ENCODE results near the gene SLC25A15.

Gene SLC25A15

DNA sequence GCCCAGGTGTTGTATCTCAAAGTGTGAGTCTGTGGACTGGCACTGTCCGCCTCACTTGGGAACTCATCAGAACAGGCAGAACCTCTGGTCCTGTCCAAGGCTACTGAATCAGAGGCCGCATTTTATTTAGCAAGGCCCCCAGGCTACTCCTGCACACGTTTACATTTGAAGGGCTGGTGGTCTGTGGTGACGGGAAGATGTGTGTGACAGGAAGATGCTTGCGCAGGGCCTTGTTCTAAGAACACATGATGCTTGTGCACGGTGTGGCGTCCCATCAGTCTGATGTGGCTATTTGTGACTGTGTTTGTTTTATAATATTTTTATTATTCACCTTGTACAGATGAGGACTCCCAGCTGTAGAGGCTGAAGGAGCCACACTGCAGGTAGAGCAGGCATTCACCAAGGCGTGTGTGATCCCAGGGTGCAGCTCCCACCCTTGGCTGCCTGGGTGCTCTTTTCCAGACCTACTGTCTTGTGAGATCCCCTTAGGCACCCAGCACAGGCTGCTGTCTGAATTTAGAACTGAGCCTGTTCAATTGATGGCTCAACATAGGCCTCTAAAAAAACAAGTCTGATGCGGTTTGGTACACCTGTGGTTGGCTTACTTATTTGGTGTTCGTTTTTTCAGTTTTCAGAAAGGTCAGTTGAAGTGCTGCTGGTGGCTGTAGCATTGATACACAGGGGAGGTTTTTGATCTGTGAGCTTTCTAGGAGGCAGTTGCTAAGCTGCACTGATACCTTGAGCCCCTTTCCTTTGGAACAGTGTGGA lies 3.1 kb downstream of the SLC25A15 start:
- H3K27ac ChIP-seq = no peak overlapping the region
- TF ChIP-seq, protein P1, sequence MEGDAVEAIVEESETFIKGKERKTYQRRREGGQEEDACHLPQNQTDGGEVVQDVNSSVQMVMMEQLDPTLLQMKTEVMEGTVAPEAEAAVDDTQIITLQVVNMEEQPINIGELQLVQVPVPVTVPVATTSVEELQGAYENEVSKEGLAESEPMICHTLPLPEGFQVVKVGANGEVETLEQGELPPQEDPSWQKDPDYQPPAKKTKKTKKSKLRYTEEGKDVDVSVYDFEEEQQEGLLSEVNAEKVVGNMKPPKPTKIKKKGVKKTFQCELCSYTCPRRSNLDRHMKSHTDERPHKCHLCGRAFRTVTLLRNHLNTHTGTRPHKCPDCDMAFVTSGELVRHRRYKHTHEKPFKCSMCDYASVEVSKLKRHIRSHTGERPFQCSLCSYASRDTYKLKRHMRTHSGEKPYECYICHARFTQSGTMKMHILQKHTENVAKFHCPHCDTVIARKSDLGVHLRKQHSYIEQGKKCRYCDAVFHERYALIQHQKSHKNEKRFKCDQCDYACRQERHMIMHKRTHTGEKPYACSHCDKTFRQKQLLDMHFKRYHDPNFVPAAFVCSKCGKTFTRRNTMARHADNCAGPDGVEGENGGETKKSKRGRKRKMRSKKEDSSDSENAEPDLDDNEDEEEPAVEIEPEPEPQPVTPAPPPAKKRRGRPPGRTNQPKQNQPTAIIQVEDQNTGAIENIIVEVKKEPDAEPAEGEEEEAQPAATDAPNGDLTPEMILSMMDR (IDR thresholded peaks at IDR 0.05; ENCODE audit: low read depth, low read length) = no peak
- DNase-seq = no peak

DNA sequence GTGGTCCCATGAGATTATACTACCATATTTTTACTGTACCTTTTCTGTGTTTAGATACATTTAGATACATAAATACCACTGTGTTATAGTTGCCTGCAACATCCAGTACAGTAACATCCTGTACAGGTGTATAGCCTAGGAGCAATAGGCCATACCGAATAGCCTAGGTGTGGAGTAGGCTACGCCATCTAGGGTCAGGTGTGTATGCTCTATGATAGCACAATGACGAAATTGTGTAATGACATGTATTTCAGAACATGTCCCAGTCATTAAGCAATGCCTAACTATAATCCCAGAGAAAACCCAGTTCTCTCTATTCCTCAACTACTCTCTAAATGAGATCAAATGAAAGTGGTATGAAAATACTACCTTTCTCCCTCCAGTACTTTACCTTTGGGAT lies 3.9 kb downstream of the SLC25A15 start:
- Histone ChIP-seq H3K9me3 (ENCODE audit: severe bottlenecking) (no peaks in the 10 kb centered on the region), H3K27me3 (ENCODE audit: insufficient read depth, low read depth, severe bottlenecking) (no peaks in the 10 kb centered on the region), H3K36me3 (no peaks in the 10 kb centered on the region), H3K4me3 (ENCODE audit: low read depth, low read length) (no peak overlapping the region), H3K27ac (no peak overlapping the region)
- TF ChIP-seq, protein P1 (IDR thresholded peaks at IDR 0.05; ENCODE audit: low read depth, low read length) = no peak
- DNase-seq = no peak

More for the DNA sequence above, 3.1 kb downstream of the SLC25A15 start:
- Histone ChIP-seq H3K36me3 (no peaks in the 10 kb centered on the region), H3K4me3 (ENCODE audit: low read depth, low read length) (no peak overlapping the region), H3K9me3 (ENCODE audit: severe bottlenecking) (no peaks in the 10 kb centered on the region), H3K27me3 (ENCODE audit: insufficient read depth, low read depth, severe bottlenecking) (no peaks in the 10 kb centered on the region)

DNA sequence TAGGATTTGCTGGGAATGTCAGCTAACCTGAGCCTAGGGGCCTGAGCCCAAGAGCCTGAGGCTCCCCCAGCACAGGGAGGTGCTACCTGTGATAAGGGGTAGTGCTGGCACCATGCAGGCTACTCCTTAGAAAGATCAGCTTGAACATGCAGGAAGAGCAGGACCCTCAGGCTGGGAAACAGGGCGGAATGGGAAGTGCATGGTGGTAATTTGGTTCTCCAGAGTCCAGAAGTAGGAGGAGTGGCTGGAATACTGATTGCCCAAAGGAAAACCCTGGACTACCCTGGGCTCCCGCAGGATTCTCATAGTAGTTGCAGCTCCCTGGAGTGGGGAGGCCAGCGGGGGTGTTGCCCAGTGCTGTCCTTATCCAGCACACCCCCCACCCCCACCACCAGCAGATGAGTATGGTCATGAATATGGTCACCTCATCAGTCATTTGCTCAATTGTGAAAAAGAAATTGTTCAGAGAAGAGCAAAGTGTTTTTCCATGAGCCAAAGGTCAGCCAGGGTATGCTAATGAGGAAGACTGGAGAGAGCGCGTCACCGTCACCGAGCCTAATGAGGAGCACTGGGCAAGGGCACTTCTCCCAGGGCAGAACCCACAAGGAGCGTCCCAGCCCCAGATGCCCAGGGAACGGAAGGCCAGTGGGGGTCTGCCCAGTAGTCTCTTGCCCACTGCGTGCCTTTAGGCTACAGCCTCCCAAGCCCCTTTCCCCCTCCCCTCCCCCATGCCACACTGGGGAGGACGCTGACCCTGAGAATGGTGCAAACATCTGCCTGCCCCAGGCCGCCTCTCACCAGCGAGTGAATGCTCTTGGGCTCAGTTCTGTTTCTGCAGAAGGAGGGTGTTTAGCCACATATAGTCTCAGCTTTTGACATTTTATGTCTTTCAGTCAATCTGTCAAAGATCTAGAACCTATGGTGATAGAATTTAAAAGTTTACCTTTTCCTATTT lies 5.3 kb downstream of the SLC25A15 start:
- Histone ChIP-seq H3K27ac (no peak overlapping the region), H3K9me3 (ENCODE audit: severe bottlenecking) (no peaks in the 10 kb centered on the region), H3K36me3 (no peaks in the 10 kb centered on the region), H3K4me3 (ENCODE audit: low read depth, low read length) (no peak overlapping the region), H3K27me3 (ENCODE audit: insufficient read depth, low read depth, severe bottlenecking) (no peaks in the 10 kb centered on the region)
- TF ChIP-seq, protein P1 (IDR thresholded peaks at IDR 0.05; ENCODE audit: low read depth, low read length) = no peak
- no peak for DNase-seq

DNA sequence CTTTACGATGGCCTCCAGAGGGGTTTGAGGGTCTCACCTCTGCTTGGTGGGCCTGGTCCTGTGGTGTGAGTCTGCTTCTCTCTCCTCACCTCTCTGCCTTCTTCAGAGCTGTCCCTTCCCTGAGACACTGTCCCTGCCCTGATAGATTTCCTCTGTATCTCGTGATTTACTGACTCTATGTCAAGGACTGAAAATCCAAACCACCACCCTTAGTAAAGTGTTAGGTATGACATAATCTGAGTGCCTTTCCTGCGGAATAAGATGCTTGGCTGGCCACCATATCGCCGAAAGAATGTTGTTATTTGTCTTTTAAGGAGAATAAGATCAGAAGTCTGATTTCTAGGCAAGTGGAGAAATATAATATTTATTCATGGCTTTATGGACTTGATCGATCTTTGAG lies 7.2 kb downstream of the SLC25A15 start:
- TF ChIP-seq, protein P1 (IDR thresholded peaks at IDR 0.05; ENCODE audit: low read depth, low read length) = no peak
- Histone ChIP-seq H3K27me3 (ENCODE audit: insufficient read depth, low read depth, severe bottlenecking) (no peaks in the 10 kb centered on the region), H3K9me3 (ENCODE audit: severe bottlenecking) (no peaks in the 10 kb centered on the region), H3K4me3 (ENCODE audit: low read depth, low read length) (no peak overlapping the region), H3K36me3 (no peaks in the 10 kb centered on the region), H3K27ac (no peak overlapping the region)
- DNase-seq = no peak

DNA sequence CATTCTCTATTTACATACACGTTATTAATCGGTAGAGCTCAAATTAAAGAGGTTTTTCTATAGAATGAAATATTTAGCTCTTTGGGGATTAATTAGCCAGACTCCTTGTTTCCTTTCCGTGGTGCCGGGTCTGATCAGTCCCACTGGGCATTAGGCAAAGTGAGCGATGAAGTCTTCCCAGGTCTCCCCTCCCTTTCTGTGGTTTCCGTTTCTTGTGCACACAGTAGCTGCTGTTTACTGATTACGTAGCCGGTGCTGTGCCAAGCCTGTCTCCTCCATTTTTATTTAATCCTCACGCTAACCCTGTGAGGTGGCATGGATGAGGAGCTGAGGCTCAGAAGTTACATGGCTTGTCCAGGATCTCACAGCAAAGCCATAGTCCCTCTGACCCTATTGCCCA lies 9.0 kb downstream of the SLC25A15 start:
- TF ChIP-seq, protein P1 (IDR thresholded peaks at IDR 0.05; ENCODE audit: low read depth, low read length) = no peak
- DNase-seq = no peak
- Histone ChIP-seq H3K36me3 (no peaks in the 10 kb centered on the region), H3K27me3 (ENCODE audit: insufficient read depth, low read depth, severe bottlenecking) (no peaks in the 10 kb centered on the region), H3K4me3 (ENCODE audit: low read depth, low read length) (no peak overlapping the region), H3K27ac (no peak overlapping the region), H3K9me3 (ENCODE audit: severe bottlenecking) (no peaks in the 10 kb centered on the region)
